Skeletal muscle tissue (tissue), 4 donors: ENCODE measurements around the gene SLC37A3. TPM values are rescaled to one million over a fixed set of nuclear protein-coding genes. Genes with fewer than 3 reads are reported as not detected.

Experiments
- H3K27ac ChIP-seq: one replicate; pipeline ENCODE4 v1.7.0; 2013; ENCODE audit warnings: mild to moderate bottlenecking, low read depth, low read length, inconsistent platforms
- H3K27me3 ChIP-seq, 3 donors: one replicate each; pipeline ENCODE4 v1.7.0; 2013; ENCODE audit warnings: low read length in 3 of 3; ENCODE audit not compliant: control insufficient read depth in 3 of 3, insufficient read depth in 3 of 3
- H3K36me3 ChIP-seq, 3 donors: one replicate each; pipeline ENCODE4 v1.7.0; 2013; ENCODE audit warnings: low read length in 3 of 3; ENCODE audit not compliant: control insufficient read depth in 3 of 3, insufficient read depth in 3 of 3
- H3K4me1 ChIP-seq, 3 donors: one replicate each; pipeline ENCODE4 v1.7.0; 2013; ENCODE audit warnings: low read length in 3 of 3, mild to moderate bottlenecking in 3 of 3; ENCODE audit not compliant: control insufficient read depth in 3 of 3, insufficient read depth in 3 of 3
- H3K4me3 ChIP-seq, 3 donors: one replicate each; pipeline ENCODE4 v1.7.0; 2013; ENCODE audit warnings: low read length in 3 of 3
- H3K9ac ChIP-seq, 3 donors: one replicate each; pipeline ENCODE4 v1.7.0; 2013; ENCODE audit warnings: low read length in 3 of 3, mild to moderate bottlenecking in 3 of 3, moderate library complexity in 2 of 3, low read depth in 1 of 3
- H3K9me3 ChIP-seq, 3 donors: one replicate each; pipeline ENCODE4 v1.7.0; 2013; ENCODE audit warnings: low read length in 3 of 3; ENCODE audit not compliant: control insufficient read depth in 3 of 3
- total RNA-seq: library from RNA; depleted of rRNA; stranded (reverse); fragments of >200 nt; gene quantifications from one replicate; pipeline ENCODE4 v1.2.3, GENCODE V29; 2014
- donor health status: Osteomylitis.

SLC37A3 gene
- total RNA-seq, 1 donor from 2014 or later = 73.6 TPM

GRCh38 chr7:140402178-140402835 lies 4.0 kb upstream of the SLC37A3 start:
- H3K9me3 ChIP-seq = peaks cover 0 to under 1% (median 0%) of the 10 kb centered on the region in 3 donors
- H3K4me3 ChIP-seq = no peak overlapping the region
- peaks cover 7 to 8% (median 7%) of the 10 kb centered on the region in 3 donors for H3K4me1 ChIP-seq
- H3K9ac ChIP-seq = no peak overlapping the region
- H3K27ac ChIP-seq = no peak overlapping the region
- no peaks in the 10 kb centered on the region for H3K36me3 ChIP-seq
- peaks cover 7 to 23% (median 9%) of the 10 kb centered on the region in 3 donors for H3K27me3 ChIP-seq

DNA sequence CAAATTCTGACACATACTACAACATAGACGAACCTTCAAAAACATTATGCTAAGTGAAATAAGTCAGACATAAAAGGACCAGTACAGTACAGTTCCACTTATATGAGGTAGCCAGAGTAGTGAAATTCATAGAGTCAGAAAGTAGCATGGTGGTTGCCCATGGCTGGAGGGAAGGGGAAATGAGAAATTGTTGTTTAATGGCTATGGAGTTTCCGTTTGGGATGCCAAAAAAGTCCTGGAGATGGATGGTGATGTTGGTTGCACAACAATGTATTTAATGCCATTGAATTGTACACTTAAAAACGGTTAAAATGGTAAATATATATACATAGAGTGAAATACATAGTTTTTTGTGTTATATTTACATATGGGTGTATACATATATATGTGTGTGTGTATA lies 2.1 kb upstream of the SLC37A3 start:
- H3K27ac ChIP-seq = no peak overlapping the region

DNA sequence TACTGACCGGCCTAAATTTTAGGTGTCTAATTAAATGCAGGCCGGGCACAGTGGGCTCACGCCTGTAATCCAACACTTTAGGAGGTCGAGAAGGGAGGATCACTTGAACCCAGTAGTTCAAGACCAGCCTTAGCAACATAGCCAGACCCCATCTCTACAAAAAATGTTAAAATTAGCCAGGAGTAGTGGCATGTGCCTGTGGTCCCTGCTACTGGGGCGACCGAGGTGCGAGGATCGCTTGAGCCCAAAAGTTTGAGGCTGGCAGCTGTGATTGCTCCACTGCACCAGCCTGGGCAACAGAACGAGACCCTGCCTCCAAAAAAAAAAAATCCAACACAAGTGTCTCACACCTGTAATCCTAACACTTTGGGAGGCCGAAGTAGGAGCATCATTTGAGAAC lies 491 bp upstream of the SLC37A3 start:
- no peak overlapping the region for H3K27ac ChIP-seq
- H3K9ac ChIP-seq = no peak overlapping the region
- peak overlapping the region; percentile 79 to 96 (median 81) for H3K4me3 ChIP-seq
- no peaks in the 10 kb centered on the region for H3K36me3 ChIP-seq
- peaks cover 3 to 17% (median 3%) of the 10 kb centered on the region in 3 donors for H3K27me3 ChIP-seq
- no peaks in the 10 kb centered on the region for H3K9me3 ChIP-seq
- H3K4me1 ChIP-seq = peaks cover 2 to 4% (median 3%) of the 10 kb centered on the region in 3 donors

More for the DNA sequence above, 2.1 kb upstream of the SLC37A3 start:
- Histone ChIP-seq H3K4me3 (no peak overlapping the region), H3K27me3 (peaks cover 7 to 23% (median 9%) of the 10 kb centered on the region in 3 donors), H3K9ac (no peak overlapping the region), H3K9me3 (no peaks in the 10 kb centered on the region), H3K36me3 (no peaks in the 10 kb centered on the region), H3K4me1 (peaks cover 7 to 8% (median 7%) of the 10 kb centered on the region in 3 donors)

- H3K27me3 ChIP-seq = no peaks in the 10 kb centered on the region
- no peak overlapping the region for H3K27ac ChIP-seq
- no peak overlapping the region for H3K9ac ChIP-seq
- peaks cover 0 to 2% (median 0%) of the 10 kb centered on the region in 3 donors for H3K4me1 ChIP-seq
- H3K4me3 ChIP-seq = no peak overlapping the region
- no peaks in the 10 kb centered on the region for H3K36me3 ChIP-seq
- no peaks in the 10 kb centered on the region for H3K9me3 ChIP-seq
Observed at GRCh38 chr7:140393756-140394306, 4.5 kb downstream of the SLC37A3 start.

DNA sequence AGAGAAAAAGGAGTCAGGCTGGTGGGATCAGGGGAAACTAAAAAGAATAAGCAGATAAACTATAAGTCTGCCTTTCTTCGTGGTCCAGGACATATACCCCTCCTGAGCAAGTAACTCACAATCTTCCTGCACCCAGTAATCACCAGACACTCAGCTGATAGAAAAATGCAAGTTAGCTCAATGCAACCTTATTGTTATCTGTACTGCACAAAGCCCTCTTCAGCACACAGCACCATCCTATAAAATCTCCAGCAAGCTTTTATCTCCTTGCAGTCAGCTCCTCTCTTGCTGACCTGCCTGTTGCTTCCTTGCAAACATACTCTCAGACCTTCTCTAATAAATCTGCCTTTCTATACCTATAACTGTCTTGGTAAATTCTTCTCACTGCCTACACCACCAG lies 6.7 kb downstream of the SLC37A3 start:
- Histone ChIP-seq H3K9me3 (no peaks in the 10 kb centered on the region), H3K27ac (no peak overlapping the region), H3K9ac (no peak overlapping the region), H3K27me3 (no peaks in the 10 kb centered on the region), H3K36me3 (no peaks in the 10 kb centered on the region), H3K4me1 (no peaks in the 10 kb centered on the region), H3K4me3 (no peak overlapping the region)

GRCh38 chr7:140390466-140391190 lies 7.7 kb downstream of the SLC37A3 start:
- no peaks in the 10 kb centered on the region for H3K27me3 ChIP-seq
- no peak overlapping the region for H3K4me3 ChIP-seq
- no peaks in the 10 kb centered on the region for H3K9me3 ChIP-seq
- H3K9ac ChIP-seq = no peak overlapping the region
- H3K36me3 ChIP-seq = no peaks in the 10 kb centered on the region
- H3K27ac ChIP-seq = no peak overlapping the region
- H3K4me1 ChIP-seq = no peaks in the 10 kb centered on the region

DNA sequence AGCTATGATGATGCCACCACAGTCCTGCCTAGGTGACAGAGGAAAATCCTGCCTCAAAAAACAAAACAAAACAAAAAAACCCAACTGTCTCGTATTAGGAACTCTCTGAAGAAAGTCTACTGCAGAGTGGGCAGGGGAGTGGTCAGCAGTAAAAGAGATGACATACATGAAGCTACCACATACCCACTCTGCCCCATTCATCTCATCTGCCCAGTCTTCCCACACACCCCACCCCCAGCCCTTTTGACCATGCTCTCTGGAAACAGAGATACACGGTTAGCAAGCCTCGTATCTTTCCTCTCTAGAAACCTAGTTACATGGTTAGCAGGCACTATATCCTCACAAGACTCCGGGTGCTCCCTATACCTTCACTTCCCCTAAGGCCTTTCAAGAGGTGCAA lies 8.3 kb downstream of the SLC37A3 start:
- Histone ChIP-seq H3K4me1 (peaks cover 0 to 4% (median 0%) of the 10 kb centered on the region in 3 donors), H3K36me3 (no peaks in the 10 kb centered on the region), H3K9me3 (no peaks in the 10 kb centered on the region), H3K27ac (no peak overlapping the region), H3K4me3 (no peak overlapping the region), H3K9ac (no peak overlapping the region), H3K27me3 (no peaks in the 10 kb centered on the region)

- H3K36me3 ChIP-seq = no peaks in the 10 kb centered on the region
- no peak overlapping the region for H3K4me3 ChIP-seq
- no peak overlapping the region for H3K9ac ChIP-seq
- no peak overlapping the region for H3K27ac ChIP-seq
- peaks cover 0 to 4% (median 0%) of the 10 kb centered on the region in 3 donors for H3K4me1 ChIP-seq
- no peaks in the 10 kb centered on the region for H3K27me3 ChIP-seq
- no peaks in the 10 kb centered on the region for H3K9me3 ChIP-seq
Observed at GRCh38 chr7:140389445-140389844, 8.9 kb downstream of the SLC37A3 start.

DNA sequence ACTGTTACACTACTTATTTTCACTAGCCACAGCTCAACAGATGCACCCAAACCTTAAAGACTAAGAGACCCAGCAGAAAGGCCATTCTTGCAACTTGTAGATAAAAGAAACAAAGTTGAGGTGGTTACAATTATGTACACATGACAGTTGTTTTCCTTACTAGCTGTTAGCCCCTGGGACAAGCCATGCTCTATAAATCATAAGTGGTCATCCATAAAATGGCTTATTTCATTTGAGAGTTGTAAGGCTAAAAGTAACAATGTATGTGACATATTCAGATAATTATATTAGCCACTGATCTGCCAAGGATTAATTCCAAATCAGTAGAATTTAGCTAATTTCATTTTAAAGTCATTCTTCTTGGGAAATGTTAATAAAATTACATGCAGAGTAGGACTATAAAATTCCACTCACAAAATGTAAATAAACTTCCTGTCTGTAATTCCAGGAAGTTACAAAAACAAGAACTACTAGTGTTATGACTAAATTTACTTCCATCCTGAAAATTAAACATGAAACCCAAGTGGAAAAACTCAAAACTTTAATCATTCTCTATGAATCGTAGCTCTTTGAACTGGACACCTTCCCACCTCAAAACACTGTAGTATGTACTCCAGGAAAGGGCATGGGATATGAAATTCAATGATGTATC lies 13.3 kb downstream of the SLC37A3 start:
- H3K9ac ChIP-seq = no peak overlapping the region
- H3K9me3 ChIP-seq = no peaks in the 10 kb centered on the region
- no peaks in the 10 kb centered on the region for H3K27me3 ChIP-seq
- no peak overlapping the region for H3K27ac ChIP-seq
- no peak overlapping the region for H3K4me3 ChIP-seq
- H3K36me3 ChIP-seq = peaks cover 4 to 9% (median 4%) of the 10 kb centered on the region in 3 donors
- peaks cover 0 to 4% (median 0%) of the 10 kb centered on the region in 3 donors for H3K4me1 ChIP-seq
